K562 (cell line): Measurements from ENCODE around the gene DDIT3. TPM values are rescaled to one million over a fixed set of nuclear protein-coding genes. Genes with fewer than 3 reads are reported as not detected.

Source experiments
- BDP1 ChIP-seq: IDR thresholded peaks from 3 replicates; pipeline ENCODE4 v1.6.1; 2011; ENCODE audit not compliant: insufficient read length, insufficient read depth
- BHLHE40 ChIP-seq: IDR thresholded peaks from 2 replicates; pipeline ENCODE4 v1.6.1; 2011; ENCODE audit warnings: low read length, improper control_type of control experiment
- BMI1 ChIP-seq: fragments of 150-350 bp; IDR thresholded peaks from 2 replicates; pipeline ENCODE4 v1.6.1; 2014; ENCODE audit warnings: low read length
- HMGXB4 ChIP-seq: sonication (generic); formaldehyde crosslinking; IDR thresholded peaks from 2 replicates; pipeline ENCODE4 v1.8.1; 2023; ENCODE audit warnings: mild to moderate bottlenecking, missing genetic modification reagents
- JUN ChIP-seq, 2 experiments: sonication (generic) in 1 of 2; formaldehyde crosslinking in 1 of 2; IDR thresholded peaks; 2 replicates each; pipeline versions ENCODE4 v1.6.1 to v1.8.0; 2012 to 2022; ENCODE audit warnings: borderline replicate concordance in 2 of 2, mild to moderate bottlenecking in 2 of 2, improper control_type of control experiment in 1 of 2, low read depth in 1 of 2, low read length in 1 of 2, missing genetic modification reagents in 1 of 2
- MECOM ChIP-seq: fragments of 250-450 bp; sonication (Bioruptor Pico); IDR thresholded peaks from 2 replicates; pipeline ENCODE4 v1.8.0; 2022; ENCODE audit warnings: inconsistent platforms
- MTF1 ChIP-seq: fragments of 250-450 bp; sonication (Bioruptor Pico); IDR thresholded peaks from 2 replicates; pipeline ENCODE4 v1.9.0; 2021; ENCODE audit warnings: moderate library complexity, mild to moderate bottlenecking, inconsistent platforms, borderline replicate concordance
- NCOA2 ChIP-seq, 2 experiments: fragments of 450-650 bp; IDR thresholded peaks; 2 replicates each; pipeline ENCODE4 v1.6.1; 2018; ENCODE audit warnings: mild to moderate bottlenecking in 2 of 2, moderate library complexity in 1 of 2; ENCODE audit not compliant: partially characterized antibody in 2 of 2
- NONO ChIP-seq, 2 experiments: fragments of 200-400 bp in 1 of 2; fragments of 450-650 bp in 1 of 2; formaldehyde crosslinking in 1 of 2; IDR thresholded peaks; 2 replicates each; pipeline ENCODE4 v1.6.1; 2017; ENCODE audit warnings: low read depth in 2 of 2, mild to moderate bottlenecking in 2 of 2, moderate library complexity in 2 of 2, low read length in 1 of 2
- PCBP2 ChIP-seq: fragments of 200-400 bp; formaldehyde crosslinking; IDR thresholded peaks from 2 replicates; pipeline ENCODE4 v1.6.1; 2018; ENCODE audit warnings: low read length, low read depth, mild to moderate bottlenecking, moderate library complexity; ENCODE audit not compliant: poor library complexity, severe bottlenecking
- PURB ChIP-seq: sonication (generic); formaldehyde crosslinking; IDR thresholded peaks from 2 replicates; pipeline ENCODE4 v1.9.0; 2021; ENCODE audit warnings: low read depth, mild to moderate bottlenecking, missing genetic modification reagents
- RREB1 ChIP-seq: fragments of 250-450 bp; sonication (Bioruptor Pico); IDR thresholded peaks from 2 replicates; pipeline ENCODE4 v1.4.0; 2020
- SAP30 ChIP-seq: fragments of 200-600 bp; sonication (generic); IDR thresholded peaks from 2 replicates; pipeline ENCODE4 v1.6.1; 2012; ENCODE audit warnings: borderline replicate concordance, low read depth, mild to moderate bottlenecking, moderate library complexity, low read length, control low read depth, inconsistent platforms; ENCODE audit not compliant: insufficient read depth, poor library complexity, severe bottlenecking
- SNAPC5 ChIP-seq: fragments of 250-450 bp; sonication (Bioruptor Pico); IDR thresholded peaks from 2 replicates; pipeline ENCODE4 v1.8.0; 2021; ENCODE audit warnings: moderate library complexity, mild to moderate bottlenecking, inconsistent platforms
- TSC22D4 ChIP-seq: fragments of 450-650 bp; IDR thresholded peaks from 2 replicates; pipeline ENCODE4 v1.6.1; 2016; ENCODE audit warnings: missing genetic modification characterization, missing biosample characterization, control low read depth
- WHSC1 ChIP-seq: IDR thresholded peaks from one replicate; pipeline ENCODE4 v1.6.1; 2012; ENCODE audit warnings: low read length, control low read depth, inconsistent platforms
- ZNF174 ChIP-seq: fragments of 250-450 bp; sonication (Bioruptor Pico); IDR thresholded peaks from 2 replicates; pipeline ENCODE4 v1.4.0; 2020; ENCODE audit warnings: mild to moderate bottlenecking
- ZNF274 ChIP-seq: IDR thresholded peaks from 2 replicates; pipeline ENCODE4 v1.6.1; 2011; ENCODE audit warnings: low read depth, mild to moderate bottlenecking, low read length, moderate library complexity, borderline replicate concordance
- ZNF696 ChIP-seq: fragments of 250-450 bp; sonication (Bioruptor Pico); conservative IDR thresholded peaks from 2 replicates; pipeline ENCODE4 v1.4.0; 2020; ENCODE audit warnings: mild to moderate bottlenecking, moderate library complexity
- ZZZ3 ChIP-seq: fragments of 450-650 bp; IDR thresholded peaks from 2 replicates; pipeline ENCODE4 v1.6.1; 2016; ENCODE audit warnings: antibody characterized with exemption, mild to moderate bottlenecking, moderate library complexity
- polyA plus RNA-seq, 8 experiments: library from polyadenylated mRNA; depleted of rRNA in 4 of 8; stranded (reverse) in 5 of 8; unstranded in 3 of 8; fragments of >200 nt; fragmentation: Nextera tagmentation in 2 of 8; fragmentation: Illumina TruSeq in 1 of 8; extraction: Ambion mirVana in 2 of 8; extraction: Trizol in 1 of 8; gene quantifications; 2 replicates each; pipeline versions ENCODE4 v1.2.1 to v1.2.3, GENCODE V29; 2011 to 2014; ENCODE audit warnings: inconsistent platforms in 1 of 8, missing spikeins in 1 of 8
- total RNA-seq, 7 experiments: library from RNA; depleted of rRNA in 6 of 7; stranded (reverse); fragments of >200 nt in 6 of 7; fragmentation: Illumina TruSeq in 2 of 7; extraction: Trizol in 2 of 7; gene quantifications; 2 replicates each; pipeline versions ENCODE4 v1.2.1 to v1.2.3, GENCODE V29; 2011 to 2021; ENCODE audit warnings: low replicate concordance in 1 of 7

DDIT3 gene
- total and polyA plus RNA-seq, 9 of the 15 experiments (the other 6 are each of a cell fraction or from before 2014, with no cell fraction given), result 59.1 to 272 (median 89.9) TPM

- TF ChIP-seq HMGXB4 (CRISPR knock-in tag) (no peak), ZNF696 (no peak), ZNF274 (no peak), TSC22D4 (tag) (no peak), NONO (IDR thresholded peaks at IDR 0.05; ENCODE audit: low read depth in 2 of 2, low read length in 1 of 2) (no peak), ZZZ3 (no peak), PURB (CRISPR knock-in tag) (no peak), RREB1 (CRISPR knock-in tag) (0 out of 2 replicates have a peak, but pooled peaks have one; percentile 56), MECOM (CRISPR knock-in tag) (no peak), WHSC1 (no peak), NCOA2 (IDR thresholded peaks at IDR 0.05; ENCODE audit: partially characterized antibody in 2 of 2) (no peak), BDP1 (no peak), BHLHE40 (no peak), SNAPC5 (CRISPR knock-in tag) (no peak), SAP30 (no peak), BMI1 (no peak), ZNF174 (CRISPR knock-in tag) (no peak), PCBP2 (no peak), MTF1 (CRISPR knock-in tag) (no peak), JUN (IDR thresholded peaks at IDR 0.05; ENCODE audit: borderline replicate concordance, low read depth, low read length) (no peak), JUN (CRISPR knock-in tag; IDR thresholded peaks at IDR 0.05; ENCODE audit: borderline replicate concordance) (no peak)
These were observed 29.8 kb upstream of the DDIT3 start, which contains the start of gene KIF5A (continued) for GRCh38 chr12:57549909-57550640.
